ENCODE data around the gene UGT1A5.

UGT1A5 gene

DNA sequence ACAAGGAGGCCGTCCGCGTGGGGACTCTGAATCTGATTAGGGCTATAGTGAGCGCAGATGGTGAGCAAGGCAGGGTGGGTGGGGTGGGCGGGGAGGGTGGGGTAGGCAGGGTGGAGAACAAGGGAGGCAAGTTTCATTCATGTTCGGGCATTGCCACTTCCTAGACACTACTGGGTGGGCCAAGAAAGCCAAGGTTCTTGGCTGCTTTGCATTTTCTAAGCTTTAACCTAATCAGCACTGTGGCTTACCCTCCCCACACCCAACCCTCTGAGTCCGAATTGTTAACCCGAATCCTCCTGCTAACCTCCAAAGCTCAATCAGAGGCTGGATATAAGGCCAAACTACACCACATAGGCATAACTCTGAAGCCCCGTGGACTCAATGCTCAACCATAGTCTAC lies 83.5 kb downstream of the UGT1A5 start:
- TF ChIP-seq, protein P1, sequence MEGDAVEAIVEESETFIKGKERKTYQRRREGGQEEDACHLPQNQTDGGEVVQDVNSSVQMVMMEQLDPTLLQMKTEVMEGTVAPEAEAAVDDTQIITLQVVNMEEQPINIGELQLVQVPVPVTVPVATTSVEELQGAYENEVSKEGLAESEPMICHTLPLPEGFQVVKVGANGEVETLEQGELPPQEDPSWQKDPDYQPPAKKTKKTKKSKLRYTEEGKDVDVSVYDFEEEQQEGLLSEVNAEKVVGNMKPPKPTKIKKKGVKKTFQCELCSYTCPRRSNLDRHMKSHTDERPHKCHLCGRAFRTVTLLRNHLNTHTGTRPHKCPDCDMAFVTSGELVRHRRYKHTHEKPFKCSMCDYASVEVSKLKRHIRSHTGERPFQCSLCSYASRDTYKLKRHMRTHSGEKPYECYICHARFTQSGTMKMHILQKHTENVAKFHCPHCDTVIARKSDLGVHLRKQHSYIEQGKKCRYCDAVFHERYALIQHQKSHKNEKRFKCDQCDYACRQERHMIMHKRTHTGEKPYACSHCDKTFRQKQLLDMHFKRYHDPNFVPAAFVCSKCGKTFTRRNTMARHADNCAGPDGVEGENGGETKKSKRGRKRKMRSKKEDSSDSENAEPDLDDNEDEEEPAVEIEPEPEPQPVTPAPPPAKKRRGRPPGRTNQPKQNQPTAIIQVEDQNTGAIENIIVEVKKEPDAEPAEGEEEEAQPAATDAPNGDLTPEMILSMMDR (IDR thresholded peaks at IDR 0.05; ENCODE audit: low read depth, low read length): no peak
- no peak overlapping the region for H3K4me3 ChIP-seq (ENCODE audit: low read depth, low read length)
- in situ Hi-C loops (cut with HindIII; ENCODE audit: low sequenced_read_pairs): no loop called here
- no peak for DNase-seq (ENCODE audit: low read depth, low spot score)

DNA sequence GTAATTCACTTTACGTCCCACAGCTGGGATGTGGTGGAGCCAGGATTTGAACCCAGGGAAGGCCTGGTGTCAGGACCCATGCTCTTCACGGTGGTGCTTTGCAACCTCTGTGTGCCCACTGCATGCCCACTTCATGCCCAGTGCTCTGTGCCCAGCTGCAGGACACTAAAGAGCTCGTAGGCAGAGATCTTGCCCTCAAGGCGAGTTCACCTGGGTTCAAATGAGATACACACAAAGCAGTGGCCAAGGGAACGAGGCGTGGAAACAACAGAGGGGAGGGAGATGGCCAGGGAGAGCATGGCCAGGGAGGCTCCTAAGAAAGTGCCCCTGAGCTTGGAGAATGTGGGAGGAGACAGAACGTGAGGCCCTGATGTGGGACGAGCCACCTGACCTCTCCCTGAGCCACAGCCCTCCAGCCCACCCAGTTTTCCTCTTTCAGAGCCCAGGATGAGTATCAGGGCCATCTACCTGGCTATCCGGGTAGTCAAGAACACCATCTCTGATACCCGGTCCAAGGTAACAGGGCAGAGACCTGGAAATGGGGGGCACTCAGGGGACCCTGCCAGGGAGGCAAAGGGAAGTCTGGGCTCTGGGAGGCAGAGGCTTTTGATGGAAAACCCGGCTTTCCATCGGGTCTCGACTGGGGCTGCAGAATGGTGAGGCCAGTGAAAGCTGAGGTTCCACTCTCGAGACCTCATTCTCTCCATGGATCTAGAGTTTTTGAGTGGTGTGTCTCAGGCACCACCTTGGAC lies 85.8 kb downstream of the UGT1A5 start:
- no peak for DNase-seq (ENCODE audit: low read depth, low spot score)
- TF ChIP-seq, protein P1 (IDR thresholded peaks at IDR 0.05; ENCODE audit: low read depth, low read length): no peak
- no peak overlapping the region for H3K4me3 ChIP-seq (ENCODE audit: low read depth, low read length)
- in situ Hi-C loops (cut with HindIII; ENCODE audit: low sequenced_read_pairs): no loop called here

DNA sequence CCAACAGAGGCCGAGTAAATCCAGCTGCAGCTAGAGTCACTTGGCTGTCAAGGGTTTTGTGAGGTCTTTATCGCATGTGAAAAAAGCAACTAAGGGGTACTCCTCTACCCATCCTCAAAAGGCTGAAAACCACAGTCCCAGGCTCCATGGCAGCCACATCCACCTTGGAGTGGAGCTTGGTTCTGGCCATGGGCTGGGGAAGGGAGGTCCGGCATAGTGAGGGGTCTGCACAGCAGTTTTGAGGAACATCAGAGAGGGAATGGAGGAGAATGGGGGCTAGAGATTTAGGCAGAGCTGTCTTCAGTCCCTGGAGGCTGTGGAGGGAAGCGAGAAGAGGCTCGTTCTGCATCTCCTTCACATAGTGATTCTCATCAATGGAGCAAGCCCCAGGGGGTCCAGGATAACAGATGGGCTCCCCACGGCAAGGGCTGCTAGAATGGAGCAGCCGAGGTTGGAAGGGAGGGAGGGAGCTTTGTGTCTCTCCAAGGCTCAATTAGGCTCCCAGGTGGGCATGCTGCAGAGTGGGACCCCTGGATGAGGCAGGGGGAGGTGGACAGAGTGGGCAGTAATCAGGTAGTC lies 86.5 kb downstream of the UGT1A5 start:
- in situ Hi-C loops (cut with HindIII; ENCODE audit: low sequenced_read_pairs): no loop called here
- H3K4me3 ChIP-seq (ENCODE audit: low read depth, low read length): no peak overlapping the region
- no peak for DNase-seq (ENCODE audit: low read depth, low spot score)
- TF ChIP-seq, protein P1 (IDR thresholded peaks at IDR 0.05; ENCODE audit: low read depth, low read length): no peak

DNA sequence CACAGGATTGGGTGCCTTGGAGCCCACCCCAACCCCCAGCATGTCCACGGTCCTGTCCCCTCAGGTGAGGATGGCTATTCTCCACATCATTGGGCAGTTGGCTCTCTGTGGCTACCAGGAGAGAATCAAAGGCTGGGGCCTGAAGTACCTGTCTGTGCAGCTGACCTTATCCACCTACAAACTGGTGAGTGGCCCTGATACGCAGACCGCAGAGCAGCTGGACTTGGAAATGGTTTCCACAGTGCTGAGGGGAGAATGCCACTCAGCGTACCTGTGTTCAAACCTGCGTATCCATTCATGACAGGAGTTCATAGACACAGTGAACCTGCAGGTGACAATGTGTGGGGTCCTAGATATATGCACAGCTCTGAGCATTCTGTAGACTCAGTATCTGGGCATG lies 87.0 kb downstream of the UGT1A5 start:
- H3K4me3 ChIP-seq (ENCODE audit: low read depth, low read length): no peak overlapping the region
- no peak for DNase-seq (ENCODE audit: low read depth, low spot score)
- in situ Hi-C loops (cut with HindIII; ENCODE audit: low sequenced_read_pairs): no loop called here
- TF ChIP-seq, protein P1 (IDR thresholded peaks at IDR 0.05; ENCODE audit: low read depth, low read length): no peak

DNA sequence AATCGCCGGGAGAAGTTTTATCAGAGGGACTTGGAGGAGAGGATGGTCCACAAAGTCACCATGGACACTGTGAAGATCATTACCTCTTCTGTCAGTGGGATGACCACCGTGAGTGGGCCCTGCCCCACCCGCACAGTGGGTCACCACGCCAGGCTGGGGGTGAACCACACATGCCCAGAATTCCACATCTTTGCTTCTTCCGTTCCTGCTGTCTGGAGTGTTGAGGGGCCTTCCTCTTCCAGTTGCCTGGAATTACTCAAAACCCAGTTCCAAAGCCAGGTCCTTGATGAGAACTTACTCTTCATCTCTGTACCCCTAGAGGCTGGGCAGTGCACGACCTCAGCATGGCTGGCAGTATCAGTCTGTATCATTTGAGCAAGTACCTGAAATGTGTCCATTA lies 87.5 kb downstream of the UGT1A5 start:
- DNase-seq (ENCODE audit: low read depth, low spot score): no peak
- TF ChIP-seq, protein P1 (IDR thresholded peaks at IDR 0.05; ENCODE audit: low read depth, low read length): no peak
- no peak overlapping the region for H3K4me3 ChIP-seq (ENCODE audit: low read depth, low read length)
- in situ Hi-C loops (cut with HindIII; ENCODE audit: low sequenced_read_pairs): no loop called here

DNA sequence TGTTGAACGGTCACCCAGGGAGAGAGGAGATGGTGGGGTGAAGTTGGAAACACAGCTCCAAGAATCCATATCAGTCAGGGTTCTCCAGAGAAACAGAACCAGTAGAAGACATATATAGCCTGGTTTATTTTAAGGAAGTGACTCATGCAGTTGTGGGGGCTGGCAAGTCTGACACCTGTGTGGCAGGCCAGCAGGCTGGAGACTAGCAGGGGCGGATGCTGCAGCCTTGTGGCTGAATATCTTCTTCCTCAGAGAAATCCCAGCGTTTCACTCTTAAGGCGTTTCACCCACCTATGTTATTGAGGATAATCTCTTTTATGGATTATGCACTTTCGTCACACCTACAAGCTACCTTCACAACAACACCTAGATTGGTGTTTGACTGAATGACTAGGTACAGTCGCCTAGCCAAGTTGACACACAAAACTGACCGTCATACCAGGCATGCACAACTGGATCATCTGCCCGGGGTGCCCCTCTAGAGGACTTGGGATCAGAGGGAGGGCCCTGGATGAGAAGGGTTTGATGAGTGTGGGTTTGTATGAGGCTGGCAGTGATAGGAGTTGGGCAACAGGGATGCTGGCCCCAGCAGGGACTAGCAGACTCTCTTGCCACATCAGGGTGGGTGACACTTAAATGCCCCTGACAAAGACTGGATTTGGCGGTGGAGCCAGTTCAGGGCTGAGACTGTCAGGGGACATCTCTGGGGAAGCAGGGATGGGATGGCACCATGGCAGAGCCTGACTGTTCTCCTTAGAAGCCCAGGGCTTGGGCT lies 88.8 kb downstream of the UGT1A5 start:
- H3K4me3 ChIP-seq (ENCODE audit: low read depth, low read length): no peak overlapping the region
- TF ChIP-seq, protein P1 (IDR thresholded peaks at IDR 0.05; ENCODE audit: low read depth, low read length): no peak
- in situ Hi-C loops (cut with HindIII; ENCODE audit: low sequenced_read_pairs): no loop called here
- no peak for DNase-seq (ENCODE audit: low read depth, low spot score)

Data from astrocyte of the spinal cord (primary cell).